GM19043 (cell line): ENCODE results near the gene CBLN4.

ENCODE experiments used
- ATAC-seq: cut with Tn5 transposase; IDR thresholded peaks from one replicate; pipeline ENCODE4 v1.9.1; 2021; ENCODE audit warnings: low read depth; ENCODE audit not compliant: unreplicated experiment

The CBLN4 gene

DNA sequence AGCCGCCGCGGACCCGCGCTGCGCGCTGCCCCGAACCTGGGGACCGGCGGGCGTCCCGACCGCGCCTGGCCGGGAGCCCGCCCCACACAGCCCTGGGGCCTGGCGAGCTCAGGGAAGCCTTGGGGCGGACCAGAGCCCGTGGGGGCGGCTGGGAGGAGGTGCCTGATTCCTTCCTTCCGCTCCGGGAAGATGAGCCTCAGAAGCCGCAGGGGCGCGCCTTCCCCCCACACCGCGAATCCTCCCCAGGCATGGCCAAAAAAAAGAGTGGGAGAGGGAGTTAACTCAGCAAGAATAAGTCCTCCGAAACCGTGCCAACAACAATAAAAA lies at the start of gene CBLN4:
CBLN4 (minus strand) TSS at position 131 of the 327 bp plus-strand sequence. CDS start 1,348 bp downstream, outside the sequence.
- no peak for ATAC-seq

DNA sequence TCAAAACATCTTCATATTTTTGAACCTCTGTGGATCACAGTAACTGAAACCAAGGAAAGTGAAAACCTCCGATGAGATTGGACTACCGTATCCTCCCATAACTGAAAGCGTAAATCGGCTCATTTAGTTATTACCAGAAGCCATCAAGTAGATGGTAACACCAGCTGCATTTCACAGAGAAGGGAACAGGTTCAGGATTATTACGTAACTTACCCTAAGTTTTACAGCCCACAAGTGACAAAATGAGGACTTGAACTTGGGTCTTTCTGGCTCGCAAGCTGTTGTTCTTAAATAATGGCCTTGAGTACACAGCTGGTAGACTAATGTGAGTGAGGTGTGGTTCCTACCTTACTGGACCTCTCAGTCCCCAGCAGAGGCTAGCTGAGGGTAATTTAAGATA lies 37.9 kb upstream of the CBLN4 start:
- no peak for ATAC-seq

DNA sequence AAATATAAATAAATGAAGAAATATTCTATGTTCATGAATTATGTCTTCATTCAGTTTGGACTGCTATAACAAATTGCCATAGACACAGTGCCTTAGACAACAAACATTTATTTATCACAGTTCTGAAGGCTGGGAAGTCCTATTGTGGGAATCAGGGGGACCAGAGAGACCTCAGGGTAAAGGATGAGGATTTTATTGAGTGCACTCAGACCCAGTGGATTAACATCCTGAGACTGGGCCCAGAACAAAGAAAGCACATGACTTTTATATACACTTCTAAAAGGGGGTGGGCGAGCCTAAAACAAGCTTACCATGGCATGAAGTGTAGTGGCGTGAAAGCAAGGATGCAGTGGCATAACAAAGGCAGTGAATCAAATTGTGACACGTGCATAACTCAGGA lies 26.9 kb upstream of the CBLN4 start:
- no peak for ATAC-seq

DNA sequence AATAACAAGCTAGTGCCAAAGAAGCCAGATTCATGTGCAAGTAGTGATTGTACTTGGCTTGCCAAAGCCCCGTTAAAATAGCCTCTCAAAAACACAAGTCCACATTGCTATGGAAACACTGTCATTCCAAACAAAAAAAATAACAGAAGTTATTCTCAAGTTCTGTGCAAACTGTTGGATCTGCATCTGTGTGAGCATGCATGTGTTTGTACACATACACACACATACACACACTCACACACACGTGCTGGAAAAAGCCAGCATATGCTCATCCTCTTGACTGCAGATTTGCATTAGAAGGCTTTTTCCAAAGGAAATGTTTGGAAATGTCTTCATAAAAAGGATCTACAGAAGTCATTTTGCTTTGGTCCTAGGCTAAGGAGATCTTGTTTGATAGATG lies 13.4 kb upstream of the CBLN4 start:
- ATAC-seq: no peak

DNA sequence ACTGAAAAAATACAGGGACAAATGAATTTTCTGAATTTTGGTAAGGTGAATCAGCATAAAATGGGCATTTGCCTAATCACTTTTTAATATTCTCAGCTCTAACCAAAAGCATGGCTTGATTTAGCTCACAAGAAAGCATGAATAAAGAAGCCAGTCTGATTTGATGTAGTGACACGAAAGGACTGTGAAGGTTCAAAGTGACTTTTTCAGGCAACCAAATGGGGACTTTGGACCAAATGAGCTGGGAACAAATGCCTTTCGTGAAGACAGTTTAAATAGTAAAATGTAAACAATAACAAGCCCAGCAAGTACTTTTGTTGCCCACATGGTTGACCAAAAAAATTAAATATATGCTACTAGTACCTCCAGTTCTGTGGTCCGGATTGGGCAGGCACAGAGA lies 12.9 kb upstream of the CBLN4 start:
- ATAC-seq: no peak

DNA sequence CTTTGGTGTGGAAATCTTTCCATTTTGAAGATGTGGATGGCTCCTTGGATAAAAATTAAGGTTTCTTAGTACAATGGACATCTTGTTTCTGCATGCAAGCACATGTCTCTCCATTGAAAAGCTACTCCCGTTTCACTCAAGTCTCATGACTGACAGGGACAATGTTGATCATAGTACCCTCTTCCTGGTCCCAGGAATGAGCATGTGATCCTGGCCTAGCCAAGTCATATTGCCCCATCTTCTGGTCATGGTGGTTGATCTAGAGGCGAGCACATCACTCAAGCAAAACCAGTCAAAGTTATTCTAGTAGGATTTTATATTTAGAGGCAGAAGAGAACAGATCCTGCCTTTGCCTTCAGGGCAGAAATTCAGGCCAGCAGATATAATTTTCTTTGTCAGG lies 12.2 kb upstream of the CBLN4 start:
- ATAC-seq: no peak

DNA sequence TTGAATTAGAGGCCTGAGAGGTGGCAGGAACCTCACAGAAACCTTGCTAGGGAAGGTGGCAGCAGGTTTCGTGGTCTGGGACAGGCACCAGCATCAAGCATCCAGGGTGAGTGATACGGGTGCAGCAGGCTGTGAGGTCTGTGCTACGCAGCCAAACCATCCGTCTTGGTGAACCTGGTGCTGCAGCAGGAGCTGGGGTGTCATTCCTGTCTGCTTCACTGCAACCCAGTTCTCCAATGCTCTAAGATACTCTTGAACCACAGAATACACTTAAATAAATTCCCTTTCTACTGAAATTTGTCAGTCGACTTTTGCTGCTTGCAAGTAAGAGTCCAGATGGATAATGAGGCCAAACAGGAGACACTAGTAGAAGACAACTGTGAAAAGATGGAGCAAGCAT lies 9.7 kb upstream of the CBLN4 start:
- no peak for ATAC-seq

DNA sequence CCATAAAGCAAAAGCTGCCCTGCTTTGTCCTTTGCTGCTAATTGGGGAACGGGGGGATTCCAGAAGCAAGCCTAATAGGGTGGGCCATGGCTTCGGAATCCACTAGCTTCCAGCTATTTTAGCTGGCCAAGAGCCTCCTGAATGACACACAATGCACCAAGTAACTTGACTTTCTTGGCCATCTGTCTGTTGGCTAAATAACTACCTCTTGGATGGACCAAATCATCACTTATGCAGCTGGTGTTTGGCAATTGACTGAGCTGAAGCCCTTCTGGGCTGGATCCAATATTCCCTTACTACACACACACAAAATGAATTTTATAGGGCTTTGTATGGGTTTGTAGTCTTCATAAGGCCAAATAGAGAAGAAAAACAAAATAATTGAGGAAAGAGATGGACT lies 8.8 kb upstream of the CBLN4 start:
- no peak for ATAC-seq

DNA sequence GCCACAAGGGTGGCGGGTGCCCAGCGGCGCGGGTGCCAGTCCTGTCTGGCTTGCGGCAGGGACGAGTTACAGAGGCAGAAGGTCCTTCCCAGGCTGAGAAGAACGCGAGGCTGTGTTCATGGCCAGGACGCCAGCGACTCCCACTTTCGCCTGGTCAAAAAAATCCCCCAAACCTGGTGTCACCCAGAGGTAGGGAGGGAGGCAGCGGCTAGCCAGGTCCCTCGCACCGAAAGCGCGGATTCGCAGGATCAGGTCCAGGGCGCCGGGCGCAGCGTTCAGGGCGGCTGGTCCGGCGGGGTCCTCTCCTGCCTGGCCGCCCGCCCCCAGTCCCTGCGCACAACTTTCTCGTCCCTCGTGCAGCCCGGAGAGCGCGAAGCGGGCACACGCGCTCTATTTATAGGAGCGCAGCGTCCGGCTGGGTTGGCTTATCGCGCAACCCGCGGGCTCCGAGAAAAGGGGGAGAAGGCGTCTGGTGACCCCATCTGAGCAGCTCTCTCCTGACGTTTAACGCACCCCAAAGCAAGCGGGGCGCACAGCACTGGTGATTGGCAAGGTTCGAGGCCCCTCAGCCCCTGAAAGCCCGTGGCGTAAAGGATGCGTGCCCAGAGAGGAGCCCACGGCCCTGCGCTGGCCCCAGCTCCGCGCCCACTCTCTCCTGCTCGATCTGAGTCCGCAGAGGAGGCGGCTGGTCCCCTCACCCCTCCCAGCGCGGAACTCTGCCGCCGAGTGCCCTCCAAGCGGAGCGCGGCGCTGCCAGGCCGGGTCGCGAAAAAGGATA lies 519 bp downstream of the CBLN4 start:
- ATAC-seq: no peak

DNA sequence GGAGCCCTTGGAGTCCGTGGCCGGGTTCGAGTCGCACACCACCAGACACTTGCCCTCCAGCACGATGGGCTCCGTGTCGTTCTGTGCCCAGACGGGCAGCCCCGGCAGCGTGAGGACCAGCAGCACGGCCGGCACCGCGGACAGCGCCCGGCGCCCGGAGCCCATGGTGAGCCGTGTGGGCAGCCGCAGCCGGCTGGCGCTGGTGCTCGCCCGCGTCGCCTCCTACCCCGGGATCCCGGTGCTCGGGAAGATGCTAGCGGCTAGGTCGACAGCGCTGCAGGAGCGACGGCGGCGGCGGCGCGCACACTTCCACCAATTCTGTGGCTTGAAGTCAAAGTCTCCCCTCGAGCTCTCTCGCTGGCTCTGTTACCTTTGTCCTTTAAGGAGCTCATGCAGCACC lies 1.3 kb downstream of the CBLN4 start:
- no peak for ATAC-seq

DNA sequence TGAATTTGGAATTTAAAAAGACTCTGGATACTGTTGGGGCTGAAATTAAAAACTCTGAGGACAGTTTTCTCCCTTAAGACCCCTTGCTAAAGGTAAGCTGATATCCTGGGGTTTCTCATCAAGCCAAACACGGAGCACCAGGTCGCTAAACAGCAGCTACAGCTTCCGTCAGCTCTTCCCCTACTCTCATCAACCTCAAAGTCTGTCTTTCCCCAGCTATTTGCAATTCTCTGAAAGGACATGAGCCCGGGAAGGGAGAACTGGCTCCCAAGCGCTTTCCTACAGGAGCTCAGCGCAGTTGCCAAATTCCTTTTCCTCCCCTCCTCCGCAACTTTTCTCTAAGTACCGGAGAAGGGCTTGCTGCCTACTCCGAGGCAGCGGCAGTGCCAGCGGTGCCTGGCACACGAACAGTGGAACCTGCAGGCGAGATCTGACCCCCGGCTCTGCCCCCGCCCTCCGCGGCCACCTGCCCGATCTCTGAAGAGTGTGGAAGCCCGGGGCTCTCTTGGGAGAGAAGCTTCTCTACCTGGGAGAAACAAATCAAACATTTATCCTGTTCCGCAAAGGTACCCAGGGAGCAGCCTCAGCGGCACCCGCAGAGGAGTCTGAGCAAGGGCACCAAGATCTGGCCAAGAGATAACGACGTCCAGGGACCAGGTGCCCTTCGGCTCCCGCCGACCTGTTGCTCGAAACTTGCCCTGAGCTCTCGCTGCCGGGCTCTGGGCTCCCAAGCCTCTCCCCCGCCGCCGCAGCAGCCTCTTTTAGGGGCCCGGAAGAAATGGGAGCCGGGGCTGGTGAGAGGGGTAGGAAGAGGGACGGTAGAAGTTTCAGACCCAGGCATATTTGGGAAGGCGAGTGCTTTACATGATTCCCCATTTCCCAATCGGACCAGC lies 2.2 kb downstream of the CBLN4 start:
- no peak for ATAC-seq

DNA sequence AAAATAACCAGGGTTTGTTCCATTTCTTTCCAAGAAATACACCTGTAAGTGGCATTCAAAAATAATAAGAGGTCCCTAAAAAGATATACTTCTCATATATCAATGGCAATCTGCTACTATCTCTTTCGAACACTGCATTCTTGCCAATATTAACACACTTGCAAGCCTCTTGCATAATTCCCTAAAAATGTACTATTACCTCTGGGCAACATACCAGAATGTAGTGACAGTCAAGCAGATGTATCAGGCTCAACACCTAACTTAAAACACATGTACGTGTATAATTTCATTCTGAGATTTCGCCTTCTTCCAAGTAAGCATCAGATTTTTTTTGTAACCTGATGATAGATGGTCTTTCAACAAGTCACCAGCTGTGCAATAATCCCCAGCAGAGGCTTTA lies 3.4 kb downstream of the CBLN4 start:
- ATAC-seq: no peak

DNA sequence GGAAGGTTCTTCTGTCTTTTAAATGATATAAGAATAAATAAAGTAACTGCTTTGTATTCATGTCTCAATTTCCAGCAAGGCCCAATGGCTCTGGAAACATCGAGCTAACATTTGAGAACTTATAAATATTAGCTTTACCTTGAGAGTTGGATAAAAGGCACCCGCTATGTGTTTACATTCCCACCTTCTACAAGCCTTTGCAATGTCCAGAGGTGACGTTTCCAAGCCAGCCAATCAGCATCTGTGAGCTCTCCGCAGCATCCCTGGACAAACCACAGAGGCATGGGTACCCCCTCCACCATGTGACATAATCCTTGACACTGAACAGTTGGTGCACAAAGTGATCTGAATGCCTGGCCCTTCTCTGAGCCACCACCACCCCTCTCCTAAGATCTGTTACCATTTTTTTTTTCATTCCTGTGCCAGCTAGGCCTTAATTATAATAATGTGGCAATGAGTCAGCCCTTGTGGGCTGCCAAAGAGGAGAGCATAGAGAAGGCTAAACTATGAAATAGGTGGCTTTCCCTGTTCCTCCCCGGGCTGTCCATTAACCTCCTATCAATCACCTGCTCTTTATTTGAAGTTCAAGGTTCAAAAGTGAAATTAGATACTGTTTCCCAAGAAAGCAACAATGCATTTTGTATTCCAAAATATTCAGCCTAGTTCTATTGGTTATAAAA lies 4.1 kb downstream of the CBLN4 start:
- no peak for ATAC-seq

DNA sequence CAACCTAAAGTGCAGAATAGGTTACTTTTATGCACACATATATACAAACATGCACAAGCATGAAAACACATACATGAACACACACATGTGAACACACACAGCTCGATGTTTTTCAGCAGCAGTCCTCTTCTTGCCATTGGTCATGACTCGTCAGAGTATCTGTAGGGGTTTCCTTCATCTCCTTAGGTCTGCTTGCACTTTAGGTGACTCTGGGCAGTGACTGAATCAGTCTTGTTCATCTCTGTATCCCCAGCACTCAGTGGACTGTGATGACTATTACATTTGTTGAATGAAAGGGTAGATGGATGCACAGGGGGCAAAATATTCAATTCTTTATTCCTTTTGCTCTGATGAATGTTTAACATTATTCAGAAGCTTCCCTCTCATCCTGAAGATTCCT lies 26.8 kb downstream of the CBLN4 start:
- ATAC-seq: no peak

DNA sequence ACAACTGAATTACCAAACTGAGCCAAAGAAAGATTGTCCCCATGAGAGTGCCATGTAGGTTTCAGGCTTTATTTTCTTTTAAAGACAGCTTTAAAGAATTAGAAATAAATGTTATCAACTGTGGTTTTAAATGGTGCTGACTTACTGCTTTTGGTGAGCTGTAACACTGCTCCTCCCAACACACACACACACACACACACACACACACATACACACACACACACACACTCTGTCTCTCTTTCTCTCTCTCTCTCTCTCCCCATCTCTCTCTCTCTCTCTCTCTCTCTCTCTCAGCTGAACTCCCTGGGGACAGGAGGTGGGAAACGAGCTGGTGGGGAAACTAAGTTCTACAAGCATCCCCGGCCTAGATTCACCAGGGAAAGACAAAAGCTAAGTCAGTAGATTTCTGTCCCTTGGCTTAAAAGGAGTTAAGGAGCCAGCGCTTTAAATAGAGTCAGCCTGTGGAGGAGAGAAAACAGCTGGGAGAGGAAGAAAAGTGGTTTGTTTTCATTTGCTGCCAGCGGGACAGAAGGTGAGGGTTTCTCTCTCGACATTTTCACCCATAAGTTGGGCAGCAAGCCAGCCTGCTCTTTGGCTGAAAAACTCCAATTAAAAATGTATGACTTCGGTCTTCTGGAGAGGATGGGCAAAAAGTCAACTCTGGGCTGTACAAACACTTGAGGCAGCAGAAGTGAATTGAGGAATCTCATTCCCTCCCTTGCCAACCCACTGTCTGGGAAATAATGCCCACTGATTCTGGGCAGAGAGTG lies 27.4 kb downstream of the CBLN4 start:
- no peak for ATAC-seq

DNA sequence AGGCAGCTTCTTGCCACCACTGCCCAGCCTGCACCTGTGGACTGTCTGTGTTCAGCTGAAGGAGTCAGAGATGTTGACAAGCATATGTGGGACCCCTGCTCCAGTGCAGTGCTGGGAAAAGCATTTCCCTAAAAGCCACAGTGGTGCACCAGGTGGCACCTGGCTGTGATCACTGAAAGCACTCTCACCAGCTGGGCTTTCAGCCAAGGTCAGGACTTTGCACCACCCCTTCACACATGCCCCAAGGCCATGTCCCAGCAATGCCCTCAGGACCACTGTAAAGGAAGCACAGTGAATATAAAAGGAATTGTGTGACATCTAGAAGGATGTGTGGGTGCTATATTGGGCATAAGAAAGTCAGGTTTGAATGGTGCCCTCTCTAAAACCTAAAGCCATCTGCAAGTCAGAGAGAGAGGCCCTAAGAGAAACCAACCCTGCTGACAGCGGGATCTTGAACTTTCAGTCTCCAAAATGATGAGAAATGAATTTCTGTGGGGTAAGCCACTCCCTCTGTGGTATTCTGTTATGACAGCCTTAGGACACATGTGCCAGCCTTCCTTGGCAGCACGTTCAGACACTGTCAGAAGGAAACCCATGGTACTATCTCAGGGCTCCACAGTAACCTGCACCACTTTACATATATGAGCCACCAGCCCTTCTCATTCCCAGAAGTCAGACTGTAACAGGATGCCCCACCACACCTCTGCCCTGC lies 30.7 kb downstream of the CBLN4 start:
- no peak for ATAC-seq

DNA sequence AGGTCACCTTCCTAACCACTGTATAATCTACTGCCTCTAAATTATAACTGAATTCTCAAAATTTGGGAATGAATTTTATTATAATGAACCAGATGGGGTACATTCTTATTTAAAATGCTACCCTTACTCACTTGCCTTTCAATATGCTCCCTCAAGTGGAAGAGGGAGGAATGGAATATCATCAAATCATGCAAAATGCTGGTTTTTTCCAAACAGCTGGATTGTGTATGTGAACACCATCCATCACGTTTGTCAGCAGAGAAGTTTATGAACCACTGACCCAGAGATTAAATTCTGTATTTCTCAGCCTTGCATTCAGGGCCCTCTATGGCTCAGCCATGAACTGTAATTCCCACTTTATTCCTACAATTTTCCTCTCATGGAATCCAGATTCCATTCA lies 40.5 kb downstream of the CBLN4 start:
- ATAC-seq: no peak

DNA sequence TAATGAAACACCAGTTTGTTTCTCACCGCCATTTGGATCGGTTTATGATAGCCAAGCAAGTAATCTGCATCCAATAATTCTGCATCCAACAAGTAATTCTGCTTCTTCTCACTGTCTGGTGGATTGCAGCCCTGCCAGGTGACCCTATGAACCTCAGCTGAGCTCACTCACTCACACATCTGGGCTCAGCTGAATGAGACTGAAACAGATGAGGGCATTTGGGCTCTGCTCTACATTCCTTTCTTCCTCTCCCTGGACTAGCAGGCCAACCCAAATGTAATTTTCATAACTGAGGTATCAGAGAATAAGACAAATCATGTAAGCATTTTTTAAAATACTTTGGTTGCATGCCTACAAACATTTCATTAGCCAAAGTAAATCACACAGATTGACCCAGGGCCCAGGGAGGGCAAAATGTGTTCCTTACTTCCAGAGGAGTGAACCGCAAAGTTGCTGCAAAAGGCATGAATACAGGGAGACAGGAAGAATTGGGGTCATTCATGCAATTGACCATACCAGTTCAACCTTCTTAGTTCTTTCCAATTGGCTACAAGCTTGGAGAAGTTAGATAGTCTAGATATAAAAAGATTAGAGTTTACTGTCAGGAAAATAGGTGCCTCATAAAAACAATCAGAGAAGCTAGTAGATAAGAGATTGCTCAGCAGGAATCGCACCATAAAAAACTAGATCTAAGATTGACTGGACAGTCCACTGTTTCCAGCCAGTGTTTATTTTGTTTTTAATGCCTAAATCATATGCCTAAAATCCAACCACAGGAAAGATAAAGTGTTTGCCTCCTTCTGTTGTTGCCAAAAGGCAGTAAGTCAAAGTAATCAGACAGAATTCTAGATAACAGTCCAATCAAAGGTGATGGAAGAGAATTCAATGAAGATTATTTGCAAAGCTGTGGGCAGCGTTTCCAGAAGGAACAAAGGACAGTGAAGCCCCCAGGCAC lies 43.7 kb downstream of the CBLN4 start:
- no peak for ATAC-seq

DNA sequence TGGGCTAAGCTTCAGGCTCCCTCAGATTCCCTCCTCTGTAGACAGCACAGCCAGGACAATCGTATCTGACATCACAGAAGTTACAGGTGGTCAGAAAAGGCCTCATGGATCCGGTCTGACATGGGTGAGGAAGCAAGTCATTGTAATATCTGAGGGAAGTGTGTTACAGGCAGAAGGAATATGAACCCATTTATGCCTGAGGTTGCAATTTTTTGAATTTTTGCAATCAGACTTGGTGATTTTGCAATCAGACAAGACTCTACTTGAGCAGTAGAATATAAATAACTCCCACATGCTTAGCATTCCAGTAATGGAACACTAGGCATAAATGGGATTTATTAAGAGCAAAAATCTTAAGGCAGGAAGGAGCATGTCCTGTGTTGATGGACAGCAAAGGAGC lies 52.1 kb downstream of the CBLN4 start:
- no peak for ATAC-seq
